ENCODE measurements around the gene FAM81A.

DNA sequence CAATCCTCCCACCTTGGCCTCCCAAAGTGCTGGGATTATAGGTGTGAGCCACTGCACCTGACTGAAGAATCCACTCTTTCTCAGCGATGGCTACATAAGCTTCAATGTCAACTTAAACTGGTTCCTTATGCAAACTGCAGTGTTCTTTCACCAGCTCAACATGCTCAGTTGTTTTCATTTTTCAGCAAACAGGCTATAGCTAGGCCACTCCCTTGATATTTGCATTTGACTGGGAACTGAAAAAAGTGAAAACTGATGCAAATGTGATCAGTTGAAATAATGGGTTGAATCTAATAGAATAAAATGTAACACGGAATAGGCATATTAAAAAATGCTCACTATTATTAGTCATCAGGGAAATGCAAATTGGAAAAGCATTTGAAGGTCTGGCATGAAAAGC is 99.4 kb downstream of the FAM81A start:
- TF ChIP-seq POLR2A (IDR thresholded peaks at IDR 0.05) (no peak), CTCF (IDR thresholded peaks at IDR 0.05) (no peak), POLR2AphosphoS5 (IDR thresholded peaks at IDR 0.05) (no peak), EP300 (IDR thresholded peaks at IDR 0.05; ENCODE audit: low read depth) (no peak)

All from transverse colon (tissue), 4 donors.